GM21619 (cell line): Measurements from ENCODE around the gene MAGI2.

Experiments used
- ATAC-seq: cut with Tn5 transposase; IDR thresholded peaks from one replicate; pipeline ENCODE4 v1.9.1; 2021; ENCODE audit not compliant: unreplicated experiment

The MAGI2 gene

DNA sequence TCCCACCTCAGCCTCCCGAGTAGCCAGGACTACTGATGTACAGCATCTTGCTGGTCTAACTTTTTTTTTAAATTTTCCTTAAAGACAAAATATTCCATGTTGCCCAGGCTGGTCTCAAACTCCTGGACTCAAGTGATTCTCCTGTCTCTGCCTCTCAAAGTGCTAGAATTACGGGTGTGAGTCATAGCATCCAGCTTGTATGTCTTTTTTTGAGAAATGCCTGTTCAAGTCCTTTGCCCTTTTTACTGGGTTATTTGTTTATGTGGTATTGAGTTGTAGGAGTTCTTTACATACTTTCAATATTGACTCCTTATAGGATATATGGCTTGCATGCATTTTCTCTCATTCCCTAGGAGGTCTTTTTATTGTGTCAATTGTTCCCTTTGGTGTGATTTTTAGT lies 486.4 kb downstream of the MAGI2 start:
- no peak for ATAC-seq

DNA sequence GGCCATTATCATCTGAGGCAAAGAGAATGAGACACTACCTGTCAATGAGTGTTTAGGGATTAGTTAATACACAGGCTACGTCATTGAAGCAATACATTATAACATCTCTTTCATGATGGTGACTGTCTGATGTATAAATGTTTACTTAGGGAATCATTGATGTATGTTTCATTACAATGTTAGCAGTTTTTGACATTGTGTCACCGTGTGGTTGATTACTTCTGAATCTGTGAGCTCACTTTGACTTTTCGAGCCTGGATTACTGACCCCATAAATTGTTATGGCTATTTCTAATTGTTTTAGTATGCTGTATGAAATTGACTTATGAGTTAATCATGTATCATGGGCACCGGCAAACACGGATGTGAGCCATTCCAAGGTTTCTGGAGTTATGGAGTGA lies 494.0 kb downstream of the MAGI2 start:
- ATAC-seq = no peak

DNA sequence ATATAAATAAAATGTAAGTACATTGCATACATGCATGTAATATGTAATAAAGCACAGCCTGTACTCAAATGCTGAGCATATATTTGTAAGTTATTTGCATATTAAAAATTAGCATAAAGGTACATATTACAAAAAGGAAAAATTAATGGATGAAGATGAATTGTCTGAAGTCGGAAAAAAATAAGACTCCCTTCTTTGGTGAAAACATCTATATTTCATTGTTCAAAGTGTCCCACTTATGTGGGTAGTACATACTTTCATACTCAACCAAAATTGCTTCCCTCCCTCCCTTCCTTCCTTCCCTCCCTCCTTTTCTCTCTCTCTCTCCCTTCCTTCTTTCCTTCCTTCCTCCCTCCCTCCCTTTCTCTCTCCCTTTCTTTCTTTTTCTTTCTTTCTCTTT lies 498.1 kb downstream of the MAGI2 start:
- no peak for ATAC-seq

DNA sequence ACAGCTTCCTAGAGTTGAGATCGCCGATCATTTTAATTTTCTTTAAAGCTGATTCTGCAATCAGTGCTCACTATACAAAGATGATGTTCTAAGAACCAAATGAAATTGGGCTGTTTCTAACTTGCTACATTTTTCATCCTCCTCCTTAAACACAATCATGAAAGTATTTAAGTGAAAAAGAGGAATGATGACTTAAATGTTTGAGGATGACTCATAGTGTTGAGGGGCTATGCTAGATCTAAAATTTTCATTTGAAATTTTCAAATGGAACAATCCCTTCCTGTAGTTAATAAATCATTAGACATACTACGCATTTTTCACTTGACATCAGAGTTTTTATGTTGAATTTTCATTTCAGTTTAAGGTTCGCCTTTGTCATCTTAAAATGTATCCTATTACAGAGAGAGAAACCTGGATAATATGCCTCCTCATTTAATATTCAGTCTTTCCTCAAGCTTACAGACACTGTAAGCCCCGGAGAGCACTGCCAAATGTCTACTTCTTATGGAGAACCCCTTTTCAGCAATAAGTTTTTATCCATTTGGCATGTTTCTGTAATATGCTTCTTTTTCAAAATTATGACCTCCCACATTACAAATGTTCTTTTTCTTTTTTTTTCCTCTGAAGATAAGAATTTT lies 499.6 kb downstream of the MAGI2 start:
- ATAC-seq = no peak

- no peak for ATAC-seq
Observed at GRCh38 chr7:78953090-78953489, 500.4 kb downstream of the MAGI2 start.

DNA sequence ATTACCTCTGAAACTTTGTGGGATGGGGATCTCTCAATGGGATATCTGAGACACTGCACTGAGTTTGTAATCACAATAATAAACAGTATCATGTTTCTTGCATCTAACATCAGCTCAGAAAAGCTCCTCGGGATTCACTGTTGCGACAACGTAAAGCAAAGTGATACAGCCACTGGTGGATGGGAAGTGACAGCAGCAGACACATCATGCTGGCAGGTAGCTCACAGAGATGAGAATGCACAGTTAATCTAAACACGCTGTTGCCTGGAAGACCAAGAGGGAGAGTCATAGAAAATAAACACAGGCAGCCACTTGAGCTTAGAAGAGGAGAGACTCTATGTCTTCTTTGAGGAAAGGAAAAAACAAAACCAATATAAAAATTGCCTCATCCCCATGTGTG lies 513.8 kb downstream of the MAGI2 start:
- no peak for ATAC-seq

DNA sequence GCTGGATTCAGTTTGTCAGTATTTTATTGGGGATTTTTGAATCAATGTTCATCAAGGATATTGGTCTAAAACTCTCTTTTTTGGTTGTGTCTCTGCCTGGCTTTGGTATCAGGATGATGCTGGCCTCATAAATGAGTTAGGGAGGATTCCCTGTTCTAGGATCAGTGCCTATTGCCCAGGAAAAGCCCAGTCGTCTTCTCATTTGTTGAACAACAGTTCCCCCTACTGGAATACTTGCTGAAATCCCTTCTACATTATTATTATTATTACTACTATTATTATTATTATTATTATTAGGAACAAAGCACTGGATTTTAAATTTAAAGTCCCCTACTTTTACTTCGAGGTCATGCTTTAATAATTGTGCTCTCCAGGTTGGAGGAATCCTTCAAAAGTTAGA lies 528.9 kb downstream of the MAGI2 start:
- ATAC-seq = no peak

GRCh38 chr7:78912781-78913180 lies 540.7 kb downstream of the MAGI2 start:
- ATAC-seq = no peak

DNA sequence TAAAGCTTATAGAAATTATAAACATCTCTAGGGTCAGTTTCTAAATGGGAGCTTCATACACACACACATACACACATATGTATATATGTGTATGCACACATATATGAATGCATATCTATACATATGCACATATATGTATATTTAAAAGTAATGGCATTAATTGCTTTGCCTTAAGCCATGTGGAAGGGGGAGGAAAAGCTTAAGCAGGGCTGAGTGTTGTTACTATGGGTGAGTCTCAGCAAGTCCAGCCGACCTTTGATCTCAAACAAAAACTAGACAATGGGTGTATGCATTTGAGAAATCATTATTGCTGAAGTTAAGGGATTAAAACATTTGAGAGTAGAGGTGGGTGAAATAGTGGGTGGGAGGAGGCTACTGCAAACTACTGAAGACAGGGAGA lies 546.7 kb downstream of the MAGI2 start:
- no peak for ATAC-seq

- ATAC-seq = no peak
Observed at GRCh38 chr7:78905436-78905835, 548.0 kb downstream of the MAGI2 start.

DNA sequence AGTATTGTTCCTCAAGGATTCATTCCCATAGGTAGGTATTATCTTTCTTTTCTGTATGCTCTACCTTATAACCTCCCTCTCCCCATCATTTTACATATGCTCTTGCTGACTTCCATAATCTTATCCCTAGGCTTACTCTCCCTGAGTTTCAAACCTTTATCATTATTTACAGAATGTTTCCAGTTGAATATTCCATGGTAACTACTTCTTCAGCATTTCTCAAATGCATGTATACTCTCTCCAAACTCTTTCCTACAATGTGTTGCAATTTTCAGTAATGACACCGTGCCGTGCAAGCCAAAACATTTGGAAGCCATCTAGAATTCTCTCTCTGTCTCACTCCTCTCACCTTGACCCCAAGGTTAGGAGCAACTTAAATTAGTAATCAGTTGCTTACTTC lies 548.5 kb downstream of the MAGI2 start:
- no peak for ATAC-seq

DNA sequence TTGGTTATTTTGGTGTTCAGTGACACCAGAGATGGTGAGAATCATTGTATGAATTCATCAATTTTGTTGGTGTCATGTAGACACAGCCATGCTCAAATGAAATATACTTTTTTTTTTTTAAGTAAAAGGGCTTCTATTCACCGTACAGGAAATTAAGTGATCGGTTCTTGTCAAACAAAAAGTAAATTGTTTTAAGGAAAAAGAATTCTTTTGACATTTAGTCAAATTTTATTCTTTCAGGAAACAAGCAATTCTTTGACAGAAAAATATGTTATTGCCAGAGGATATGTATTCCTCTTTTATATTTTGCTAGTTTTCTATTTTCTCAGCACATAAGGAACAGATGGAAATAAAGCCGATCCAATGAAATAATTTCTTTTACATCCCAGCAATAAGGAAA lies 551.9 kb downstream of the MAGI2 start:
- no peak for ATAC-seq

GRCh38 chr7:78900806-78901205 lies 552.7 kb downstream of the MAGI2 start:
- ATAC-seq = no peak

GRCh38 chr7:78895393-78895792 lies 558.1 kb downstream of the MAGI2 start:
- ATAC-seq = no peak

- ATAC-seq = no peak
Observed at GRCh38 chr7:78879206-78879605, 574.3 kb downstream of the MAGI2 start.

DNA sequence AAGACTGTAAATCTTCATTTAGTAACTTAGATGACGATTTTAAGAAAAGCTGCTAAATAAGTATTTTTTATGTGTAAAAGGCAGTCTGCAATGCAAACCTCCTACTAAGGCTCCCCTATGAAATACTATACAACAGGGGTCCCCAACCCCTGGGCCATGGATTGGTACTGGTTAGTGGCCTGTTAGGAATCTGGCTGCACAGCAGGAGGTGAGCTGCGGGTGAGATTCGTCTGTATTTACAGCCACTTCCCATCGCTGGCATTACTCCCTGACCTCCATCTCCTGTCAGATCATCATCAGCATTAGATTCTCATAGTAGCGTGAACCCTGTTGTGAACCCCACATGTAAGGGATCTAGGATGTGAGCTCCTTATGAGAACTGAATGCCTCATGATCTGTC lies 580.4 kb downstream of the MAGI2 start:
- no peak for ATAC-seq

DNA sequence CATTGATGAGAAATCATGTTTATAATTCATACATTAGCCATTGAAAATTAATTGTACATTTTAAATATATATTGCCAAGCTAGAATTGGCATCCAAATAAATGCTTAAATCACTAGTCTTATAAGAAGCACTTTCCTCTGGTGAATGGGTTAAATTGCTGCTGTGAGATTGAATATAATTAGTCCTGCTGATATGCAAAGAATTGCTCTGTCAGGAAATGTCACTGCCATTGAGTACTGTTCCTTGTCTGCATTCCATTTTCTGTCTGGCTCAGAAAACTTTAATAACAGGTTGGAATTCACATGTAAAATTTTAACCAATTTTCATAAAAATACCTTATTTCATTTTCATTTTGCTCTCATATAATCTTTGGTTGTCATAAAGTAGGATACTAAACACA lies 589.1 kb downstream of the MAGI2 start:
- no peak for ATAC-seq

DNA sequence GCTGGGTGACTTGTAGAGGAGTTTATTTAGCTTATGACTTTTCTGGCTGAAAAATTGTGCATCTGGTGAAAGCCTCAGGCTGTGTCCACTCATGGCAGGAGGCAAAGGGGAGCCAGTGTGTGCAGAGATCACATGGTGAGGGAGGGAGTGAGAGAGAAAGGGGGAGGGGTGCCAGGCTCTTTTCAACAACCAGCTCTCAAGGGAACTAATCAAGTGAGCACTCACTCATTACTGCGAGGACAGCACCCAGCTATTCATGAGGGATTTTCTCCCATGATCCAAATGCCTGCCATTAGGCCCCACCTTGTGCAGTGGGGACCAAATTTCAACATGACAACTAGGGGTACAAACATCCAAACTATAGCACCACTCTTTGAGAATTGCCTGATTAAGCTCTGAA lies 590.2 kb downstream of the MAGI2 start:
- ATAC-seq = no peak

DNA sequence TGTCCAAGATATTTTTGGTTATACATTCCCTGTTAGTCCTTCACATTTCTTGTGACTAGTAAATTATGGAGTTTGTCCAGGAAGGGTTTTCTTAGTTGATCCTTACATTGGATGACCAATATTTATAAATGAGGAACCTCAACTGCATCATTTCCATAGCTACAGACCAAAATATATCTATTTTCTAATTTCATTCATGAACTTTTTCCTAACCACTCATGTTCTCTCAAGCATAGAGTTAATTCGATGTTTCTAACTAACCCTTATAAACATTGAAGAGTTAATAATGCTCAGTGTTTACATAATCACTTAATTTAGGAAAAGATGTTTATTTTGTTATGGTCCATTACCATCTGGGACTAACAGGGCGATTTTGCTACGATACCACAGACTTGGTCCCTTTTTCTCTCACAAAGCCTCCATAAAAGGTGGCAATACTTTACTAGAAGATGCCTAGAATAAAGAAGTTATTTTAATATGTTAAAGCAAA lies 591.0 kb downstream of the MAGI2 start:
- no peak for ATAC-seq

GRCh38 chr7:78852951-78853350 lies 600.5 kb downstream of the MAGI2 start:
- no peak for ATAC-seq

- no peak for ATAC-seq
Observed at GRCh38 chr7:78850093-78850740, 603.2 kb downstream of the MAGI2 start.

DNA sequence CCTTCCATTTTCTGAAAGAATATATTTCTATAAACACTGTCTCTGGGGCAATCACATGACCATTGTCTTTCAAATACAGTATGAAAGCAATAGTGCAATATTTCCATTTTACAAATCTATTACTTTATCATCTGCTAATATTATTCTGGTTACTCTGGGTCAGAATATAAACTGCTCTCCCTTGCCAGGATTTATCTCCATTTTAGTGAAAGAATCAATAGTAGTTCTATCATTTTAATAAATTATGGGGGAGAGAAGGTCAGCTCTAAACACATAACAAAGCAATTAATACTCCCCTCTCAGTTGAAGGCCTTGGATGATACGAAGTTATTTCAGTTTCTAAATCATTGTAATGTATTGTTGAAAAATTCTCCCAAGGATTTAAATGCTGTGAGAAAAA lies 608.3 kb downstream of the MAGI2 start:
- ATAC-seq = no peak

DNA sequence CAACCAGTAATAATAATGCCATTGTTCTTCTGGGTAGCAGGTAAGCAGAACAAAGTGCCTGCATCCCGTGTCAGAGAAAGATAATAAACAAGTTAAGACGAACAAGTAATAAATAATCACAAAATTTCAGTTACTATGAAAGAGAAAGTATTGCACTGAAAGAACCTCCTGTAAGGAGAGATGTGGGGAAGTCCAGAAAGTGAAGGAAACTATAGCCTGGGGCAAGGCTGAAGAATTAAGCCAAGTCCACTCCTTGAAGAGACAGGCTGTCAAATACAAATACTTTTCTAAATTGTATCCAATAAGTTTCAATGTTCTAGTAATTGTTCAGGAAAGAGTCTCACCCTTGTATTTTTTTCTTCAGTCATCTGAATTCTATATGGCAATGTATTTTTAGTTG lies 611.4 kb downstream of the MAGI2 start:
- ATAC-seq = no peak
